Stimulated activated CD4-positive, alpha-beta T cell treated with anti-CD3 and anti-CD28 coated beads, Interleukin-15, amount 100 ng/mL, for 1 hour (primary cell): Measurements from ENCODE around the gene MPPED1.

ENCODE experiments used
- DNase-seq, 2 donors: peaks; one replicate each; pipeline ENCODE4 v3.0.0-alpha.2; 2020; ENCODE audit warnings: low read depth in 1 of 2, low spot score in 1 of 2

Gene MPPED1

DNA sequence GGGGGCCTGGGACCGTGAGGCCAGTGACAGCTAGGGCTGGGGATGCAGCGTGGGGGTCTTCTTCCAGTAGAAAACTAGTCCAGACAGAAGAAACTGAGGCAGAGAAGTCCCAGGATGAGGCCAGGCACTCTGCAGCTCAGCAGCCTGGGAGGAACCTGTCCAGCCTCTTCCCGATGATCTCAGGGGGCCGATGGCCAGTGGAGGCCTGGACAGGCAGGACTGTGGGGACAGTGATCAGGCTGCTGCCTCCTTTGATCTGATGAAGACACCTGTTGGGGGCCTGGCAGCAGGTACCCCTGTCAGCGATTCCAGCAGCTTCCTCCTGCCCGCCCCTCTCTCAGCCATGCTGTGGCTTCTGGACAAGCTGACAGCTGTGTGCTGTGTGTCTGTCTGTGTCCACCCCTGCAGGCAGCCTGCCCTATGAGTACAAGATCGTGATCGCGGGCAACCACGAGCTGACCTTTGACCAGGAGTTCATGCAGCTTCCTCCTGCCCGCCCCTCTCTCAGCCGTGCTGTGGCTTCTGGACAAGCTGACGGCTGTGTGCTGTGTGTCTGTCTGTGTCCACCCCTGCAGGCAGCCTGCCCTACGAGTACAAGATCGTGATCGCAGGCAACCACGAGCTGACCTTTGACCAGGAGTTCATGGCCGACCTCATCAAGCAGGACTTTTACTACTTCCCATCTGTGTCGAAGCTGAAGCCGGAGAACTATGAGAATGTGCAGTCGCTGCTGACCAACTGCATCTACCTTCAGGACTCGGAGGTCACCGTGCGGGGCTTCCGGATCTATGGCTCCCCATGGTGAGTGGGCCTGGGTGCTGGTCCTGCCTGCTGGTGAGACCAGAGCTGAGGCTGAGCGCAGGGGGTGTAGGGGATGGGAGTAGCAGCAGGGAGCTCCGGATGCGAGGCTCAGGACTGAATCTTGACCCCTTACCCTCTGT is 62.6 kb downstream of the MPPED1 start:
- no peak for DNase-seq

DNA sequence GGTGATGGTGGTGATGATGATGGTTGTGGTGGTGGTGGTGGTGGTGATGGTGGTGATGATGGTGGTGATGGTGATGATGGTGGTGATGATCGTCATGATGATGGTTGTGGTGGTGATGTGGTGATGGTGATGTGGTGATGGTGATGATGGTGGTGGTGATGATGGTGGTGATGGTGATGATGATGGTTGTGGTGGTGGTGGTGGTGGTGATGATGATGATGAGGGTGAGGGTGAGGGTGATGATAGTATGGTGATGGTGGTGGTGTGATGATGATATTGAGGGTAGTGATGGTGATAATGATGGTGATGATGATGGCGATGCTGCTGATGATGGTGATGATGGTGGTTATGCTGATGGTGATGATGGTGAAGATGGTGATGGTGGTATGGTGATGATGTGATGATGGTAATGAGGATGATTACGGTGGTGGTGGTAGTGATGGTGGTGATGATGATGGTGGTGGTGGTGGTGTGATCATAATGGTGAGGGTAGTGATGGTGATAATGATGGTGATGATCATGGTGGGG is 63.8 kb downstream of the MPPED1 start:
- no peak for DNase-seq

DNA sequence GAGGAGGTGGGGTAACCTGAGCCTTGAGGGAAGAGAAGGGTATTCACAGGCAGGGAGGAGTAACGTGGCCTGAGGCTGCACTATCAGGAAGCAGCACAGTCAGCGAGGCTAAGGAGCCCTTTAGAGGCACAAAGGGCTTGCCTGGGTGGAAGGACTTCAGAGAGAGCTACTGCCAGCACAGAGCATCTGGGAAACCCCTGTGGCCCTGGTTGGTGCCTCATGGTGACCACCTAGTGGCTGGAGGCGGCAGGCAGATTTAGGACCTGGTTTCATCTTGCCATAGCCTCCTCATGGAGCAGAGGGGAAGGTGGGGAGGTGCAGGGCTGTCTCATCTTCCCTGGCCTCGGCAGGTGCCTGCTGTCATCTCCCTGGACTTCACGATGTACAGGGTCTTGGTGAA is 64.5 kb downstream of the MPPED1 start:
- DNase-seq, result no peak

DNA sequence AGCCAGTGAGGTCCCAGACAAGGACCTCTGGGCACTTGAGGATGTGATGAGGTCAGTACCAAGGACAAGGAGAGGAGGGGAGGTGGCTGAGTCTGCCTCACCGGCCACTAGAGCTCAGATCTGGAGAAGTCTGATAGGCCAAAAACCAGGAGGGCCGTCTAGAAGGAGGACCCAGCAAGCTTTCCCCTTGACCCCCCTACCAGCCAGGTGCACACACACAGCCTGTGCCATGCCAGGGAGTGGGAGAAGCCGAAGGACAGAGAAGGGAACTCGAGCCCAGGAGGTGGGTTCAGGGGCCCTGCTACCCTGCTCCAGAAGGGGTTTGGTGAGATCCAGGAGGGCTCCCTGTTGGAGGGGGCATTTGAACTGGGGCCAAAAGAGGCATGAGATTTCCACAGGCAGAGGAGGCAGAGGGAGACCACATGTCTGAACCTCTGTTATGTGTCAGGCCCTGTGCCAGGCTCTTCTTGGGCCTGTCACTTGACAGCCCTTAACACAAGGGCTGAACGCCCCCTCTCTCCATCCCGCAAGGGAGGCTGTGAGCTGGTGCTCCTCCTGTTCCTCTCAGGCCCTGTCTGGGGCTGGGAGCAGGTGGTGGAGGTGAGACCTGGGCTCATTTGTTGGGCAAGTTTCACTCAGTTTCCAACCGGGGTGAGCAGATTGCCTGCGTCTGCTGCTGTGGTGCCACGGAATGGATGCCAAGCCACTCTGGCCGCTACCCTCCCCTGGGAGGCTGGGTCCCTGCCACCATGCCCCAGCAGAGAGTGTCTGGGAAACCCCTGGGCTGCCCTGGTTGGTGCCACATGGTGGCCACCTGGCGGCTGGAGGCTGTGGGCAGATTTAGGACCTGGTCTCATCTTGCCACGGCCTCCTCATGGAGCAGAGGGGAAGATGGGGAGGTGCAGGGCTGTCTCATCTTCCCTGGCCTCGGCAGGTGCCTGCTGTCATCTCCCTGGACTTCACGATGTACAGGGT is 65.2 kb downstream of the MPPED1 start:
- no peak for DNase-seq

DNA sequence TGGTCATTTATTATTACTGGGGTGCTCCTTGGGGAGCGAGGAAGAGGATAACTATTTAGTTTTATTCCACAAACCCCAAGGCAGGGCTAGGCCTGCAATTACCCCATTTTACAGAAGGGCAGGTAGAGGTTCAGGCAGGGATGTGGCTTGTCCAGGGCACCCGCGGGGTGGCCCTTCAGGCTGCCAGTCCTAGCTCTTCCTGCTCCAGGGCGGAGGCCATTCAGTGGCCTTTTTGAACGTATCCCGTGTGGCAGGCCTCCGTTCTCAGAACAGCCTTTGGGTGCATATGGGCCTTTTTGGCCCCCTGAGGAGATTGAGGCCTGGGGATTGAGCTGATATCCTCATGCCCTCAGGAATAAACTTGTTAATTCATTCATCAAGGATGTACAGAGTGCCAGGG is 66.2 kb downstream of the MPPED1 start:
- no peak for DNase-seq

DNA sequence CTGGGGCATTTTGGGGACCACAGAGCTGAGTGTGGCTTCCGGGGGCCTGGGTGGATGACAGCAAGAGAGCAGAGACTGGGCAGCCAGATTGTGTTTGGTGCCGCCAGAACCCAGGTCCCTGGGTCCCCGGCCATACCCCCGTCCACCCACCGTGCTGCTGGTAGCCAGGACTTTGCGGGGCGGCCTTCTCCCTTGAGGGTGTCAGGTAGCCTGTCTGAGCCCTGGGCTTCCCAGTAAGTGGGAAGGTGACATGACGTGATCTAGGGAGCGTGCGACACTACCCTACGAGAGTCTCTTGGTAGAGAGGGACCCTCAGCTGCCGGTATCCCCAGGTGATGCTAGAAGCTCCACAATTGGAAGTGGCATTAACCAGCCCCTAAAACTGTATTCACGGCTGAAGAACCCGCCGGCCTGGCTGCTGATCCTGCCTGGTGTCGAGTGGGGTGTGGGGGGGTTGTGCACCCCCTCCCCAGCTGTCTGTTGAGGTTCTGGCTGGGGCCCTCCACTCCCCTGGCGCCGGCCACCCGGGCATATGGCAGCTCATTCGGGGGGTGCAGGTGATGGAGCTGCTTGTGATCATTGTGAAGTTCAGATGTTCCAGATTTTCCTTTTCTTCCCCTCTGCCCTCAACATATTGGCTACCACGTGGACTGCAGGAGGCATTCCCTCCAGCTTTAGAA is 66.9 kb downstream of the MPPED1 start:
- no peak for DNase-seq

DNA sequence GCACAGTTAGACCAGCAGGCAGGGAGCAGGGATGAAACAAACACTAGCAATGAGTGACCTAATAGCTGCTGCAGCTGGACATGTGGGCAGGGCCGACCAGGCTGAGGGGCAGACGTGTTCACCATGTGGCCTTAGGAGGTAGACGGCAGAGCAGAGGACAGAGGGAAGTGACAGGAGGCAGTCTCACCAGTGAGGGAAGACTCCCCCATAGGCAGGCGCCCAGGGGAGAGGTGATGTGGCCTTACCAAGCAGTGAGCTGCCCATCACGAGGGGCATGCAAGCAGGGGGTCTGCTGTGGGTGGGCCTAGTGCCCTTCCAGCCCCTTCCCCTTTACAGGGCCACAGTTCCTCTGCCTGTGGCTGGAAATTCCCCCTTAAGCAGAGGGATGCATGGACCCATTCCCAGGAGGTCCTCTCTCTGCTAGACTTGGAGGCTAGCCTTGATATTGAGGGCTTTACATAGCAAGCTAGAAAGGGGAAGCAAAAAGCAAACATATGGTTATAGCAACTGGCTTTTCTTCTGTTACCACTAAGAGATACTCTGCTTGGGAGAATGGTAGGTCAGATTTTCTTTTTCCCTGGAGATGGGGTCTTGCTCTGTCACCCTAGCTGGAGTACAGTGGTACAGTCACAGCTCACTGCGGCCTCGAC is 67.6 kb downstream of the MPPED1 start:
- no peak for DNase-seq

DNA sequence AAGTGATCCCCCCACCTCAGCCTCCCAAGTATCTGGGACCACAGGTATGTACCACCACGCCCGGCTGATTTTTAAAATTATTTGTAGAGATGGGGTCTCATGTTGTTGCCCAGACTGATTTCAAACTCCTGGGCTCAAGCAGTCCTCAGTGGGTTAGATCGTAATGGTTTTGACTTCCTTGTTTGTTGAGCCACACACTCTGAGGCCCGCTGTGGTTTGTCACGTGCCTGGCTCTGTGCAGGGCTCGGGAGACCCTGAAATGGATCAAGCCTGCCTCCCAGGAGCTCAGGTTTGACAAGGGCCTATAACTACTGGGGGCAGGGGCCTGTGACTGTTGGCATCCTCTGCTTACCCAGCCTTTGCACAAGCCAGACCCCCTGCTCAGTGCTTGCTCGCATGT is 68.1 kb downstream of the MPPED1 start:
- DNase-seq, result no peak

DNA sequence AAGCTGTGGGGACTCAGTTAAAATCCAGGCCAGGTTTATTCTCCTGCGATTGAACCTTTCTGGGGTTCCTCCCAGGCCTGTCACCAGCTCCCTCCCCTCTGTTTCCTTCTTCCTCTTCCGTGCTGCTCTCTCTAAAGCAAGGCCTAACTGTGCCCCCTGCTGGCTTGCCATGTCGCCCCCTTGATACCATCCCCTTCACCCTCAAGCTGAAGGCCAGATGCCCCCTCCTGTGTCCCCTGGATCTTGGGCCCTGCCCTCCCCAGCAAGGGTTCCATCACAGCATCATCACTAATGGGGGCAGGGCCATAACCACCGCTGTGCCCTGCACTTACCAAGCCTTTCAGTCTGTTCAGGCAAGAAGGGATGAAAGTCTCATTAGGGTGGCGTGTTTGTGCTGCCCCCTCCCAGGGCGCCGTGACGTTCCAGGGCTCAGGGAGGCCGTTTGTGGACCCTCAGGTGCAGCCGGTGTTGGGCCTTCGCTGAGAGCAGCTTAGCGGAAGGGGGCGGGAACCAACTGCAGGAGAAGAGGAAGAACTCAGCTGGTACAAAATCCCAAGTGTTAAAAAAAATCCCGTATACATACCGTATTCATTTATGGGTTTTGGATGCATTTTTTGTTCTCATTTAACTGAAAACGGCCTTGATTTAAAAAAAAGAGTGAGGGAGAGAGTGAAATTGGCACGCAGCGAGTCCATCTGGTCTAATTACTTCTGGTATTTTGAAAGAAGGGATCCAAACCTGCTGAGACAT is 69.9 kb downstream of the MPPED1 start:
- DNase-seq, result no peak

DNA sequence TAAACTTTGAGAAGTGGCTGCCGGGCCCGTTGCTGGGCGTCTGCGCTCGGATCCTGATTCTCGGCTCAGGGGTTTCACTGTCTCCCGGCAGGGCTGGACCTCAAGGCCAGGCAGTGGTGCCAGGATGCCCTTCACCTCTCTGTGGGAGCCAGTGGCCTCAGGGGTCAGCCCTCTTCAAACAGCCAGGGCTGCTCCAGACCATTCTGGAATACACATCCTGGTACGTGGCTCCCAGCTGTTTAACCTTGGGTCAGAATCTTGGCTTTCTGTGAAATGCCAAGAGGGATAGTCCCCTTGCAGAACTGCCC is 70.5 kb downstream of the MPPED1 start:
- DNase-seq, result no peak

DNA sequence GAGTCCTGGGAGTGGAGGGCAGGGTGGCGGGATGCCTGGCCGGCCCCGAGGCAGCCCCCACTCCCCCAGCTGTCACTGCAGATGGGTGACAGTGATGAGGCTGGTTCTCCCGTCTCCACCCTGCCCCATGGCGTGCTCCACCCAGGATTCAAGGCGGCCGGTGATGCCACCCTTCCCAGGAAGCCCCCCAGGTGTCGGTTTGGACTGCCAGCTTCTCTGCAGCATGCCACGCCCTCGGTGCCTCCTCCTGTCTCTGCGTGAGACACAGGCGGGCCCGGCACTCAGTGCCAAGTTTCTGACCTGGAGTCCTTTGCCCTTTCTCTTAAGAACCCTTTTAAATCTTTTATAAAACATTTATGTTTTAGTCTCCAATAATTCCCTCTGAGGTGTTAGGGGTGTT is 71.5 kb downstream of the MPPED1 start:
- no peak for DNase-seq

DNA sequence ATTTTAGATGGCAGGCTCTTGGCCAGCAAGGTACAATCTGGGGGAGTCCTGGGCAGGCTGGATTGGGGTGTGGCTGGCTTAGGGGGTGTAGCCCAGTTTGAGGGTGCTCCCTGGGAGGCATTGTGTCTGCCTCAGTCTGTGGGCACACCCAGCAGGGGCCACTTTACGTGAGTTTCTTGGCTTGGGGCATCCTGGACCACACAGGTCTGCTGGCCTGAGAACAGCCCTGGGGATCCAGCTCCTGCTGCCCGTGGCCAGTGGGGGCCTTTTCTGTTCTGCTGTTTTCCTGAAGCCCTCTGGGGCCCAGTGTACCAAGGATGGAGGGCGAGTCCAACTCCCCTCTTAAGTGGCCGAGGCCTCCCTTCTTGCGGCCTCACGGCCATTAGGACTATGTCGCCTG is 71.9 kb downstream of the MPPED1 start:
- DNase-seq, result no peak

DNA sequence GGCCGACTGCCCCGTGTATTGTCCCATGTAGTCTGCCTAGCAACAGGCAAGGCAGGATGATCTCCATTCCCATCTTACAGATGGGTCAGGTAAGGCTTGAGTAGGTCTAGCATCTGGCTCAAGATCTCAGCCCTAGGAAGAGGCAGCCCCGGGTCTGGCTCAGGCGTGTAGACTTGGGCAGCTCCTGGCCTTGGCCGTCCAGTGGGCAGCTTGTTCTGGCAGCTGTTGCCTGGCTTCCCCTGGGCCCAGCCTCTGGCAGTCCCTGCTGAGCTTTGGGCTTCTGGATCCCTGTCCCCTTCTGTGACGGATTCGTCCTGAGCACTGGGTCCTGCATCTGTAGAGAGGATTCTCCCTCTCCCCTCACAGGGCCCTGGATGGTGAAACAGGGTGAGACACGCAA is 72.4 kb downstream of the MPPED1 start:
- DNase-seq, result no peak

DNA sequence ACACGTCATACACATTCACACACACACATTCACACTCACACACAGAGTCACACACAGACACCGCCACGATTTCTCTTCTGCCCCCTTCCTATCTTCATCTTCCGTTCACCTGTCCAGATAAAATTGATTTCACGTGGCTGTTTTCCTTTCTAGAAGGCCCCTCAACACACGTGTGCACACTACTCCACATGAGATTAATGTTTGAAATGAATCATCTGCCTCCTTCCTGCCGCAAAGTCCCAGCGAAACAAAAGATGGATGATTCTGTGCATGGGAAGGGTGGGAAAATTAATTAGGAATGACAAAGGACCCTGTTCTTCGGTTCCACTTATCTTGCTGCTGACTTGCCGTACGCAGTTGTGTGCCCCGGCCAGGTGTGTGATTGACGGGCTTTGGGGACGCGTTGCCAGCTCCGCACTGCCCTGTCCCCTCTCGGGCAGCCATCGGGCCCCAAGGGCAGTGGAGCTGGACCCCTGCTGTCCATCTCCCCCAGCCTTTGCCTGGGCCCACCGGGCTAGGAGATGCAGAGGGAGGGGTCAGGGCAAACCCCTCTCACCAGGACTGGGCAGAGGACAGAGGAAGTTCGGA is 73.8 kb downstream of the MPPED1 start:
- DNase-seq, result no peak

DNA sequence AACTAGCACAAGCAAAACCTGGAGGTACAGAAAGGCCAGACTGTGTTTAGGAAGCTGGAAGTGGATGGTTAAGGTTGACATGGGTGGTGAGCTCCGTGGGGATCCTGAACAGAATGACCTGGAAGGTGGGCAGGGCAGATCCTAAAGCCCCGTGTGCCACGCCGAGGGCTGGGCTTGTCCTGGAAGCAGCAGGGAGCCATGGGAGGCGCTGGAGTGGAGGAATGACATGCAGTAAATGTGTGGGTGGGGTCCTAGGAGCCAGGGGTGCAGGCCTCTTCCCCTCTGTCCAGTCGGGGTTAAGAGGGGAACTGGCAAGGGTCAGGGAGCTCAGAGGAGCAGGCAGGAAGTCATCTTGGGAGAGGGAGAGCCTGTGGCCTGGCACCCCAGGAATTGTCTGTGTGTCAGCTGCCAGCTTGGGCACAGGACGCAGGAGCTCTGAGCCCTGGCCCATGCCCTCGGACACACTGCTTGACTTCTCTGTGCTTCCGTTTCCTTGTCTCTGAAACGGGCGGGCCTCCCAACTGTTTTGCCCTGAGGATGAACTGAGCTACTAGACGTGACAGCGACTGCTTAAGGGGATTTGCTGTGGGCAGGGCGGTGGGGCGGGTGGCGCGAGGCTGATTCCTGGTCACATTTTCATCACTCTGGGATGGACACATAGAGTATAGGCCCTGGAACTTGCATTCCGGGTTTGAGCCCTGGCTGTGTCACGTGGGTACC is 75.7 kb downstream of the MPPED1 start:
- DNase-seq, result no peak

DNA sequence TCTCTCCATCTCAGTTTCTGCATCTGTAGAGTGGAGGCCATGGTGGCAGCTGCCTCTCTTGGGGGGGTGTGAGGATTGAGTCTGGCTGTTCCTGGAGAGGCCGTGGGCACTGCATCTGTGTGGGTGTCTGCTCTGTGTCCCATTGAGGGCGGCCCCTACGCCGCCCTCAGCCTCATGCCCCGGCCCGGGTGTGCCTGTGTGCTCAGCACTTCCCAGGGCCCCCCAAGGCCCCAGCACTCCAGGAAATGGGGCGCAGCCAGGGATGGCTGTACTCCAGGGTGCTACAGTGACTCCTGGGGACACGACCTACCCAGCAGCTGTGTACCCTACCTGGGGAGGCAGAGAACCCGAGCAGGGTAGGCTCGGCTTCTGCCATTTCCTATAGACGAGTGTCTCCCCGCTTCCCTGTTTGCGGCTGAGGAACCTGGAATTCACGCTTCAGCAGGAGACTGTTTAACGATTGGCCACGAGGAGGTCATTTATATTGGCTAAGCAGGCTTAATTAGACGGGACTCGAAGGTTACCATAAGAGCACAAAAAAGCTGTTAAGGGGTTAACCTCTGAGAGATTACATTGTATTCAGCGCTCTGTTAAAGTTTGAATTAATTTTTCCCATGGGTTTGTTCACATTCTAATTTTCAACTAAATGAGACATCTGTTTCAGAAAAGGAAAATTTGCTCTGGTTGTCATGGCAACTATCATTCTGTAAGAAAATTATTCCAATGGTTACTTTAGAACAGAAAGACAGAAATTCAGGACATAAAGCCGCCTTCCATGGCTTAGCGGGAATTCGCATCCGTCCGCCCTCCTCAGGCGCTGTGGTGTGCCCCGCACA is 76.4 kb downstream of the MPPED1 start:
- no peak for DNase-seq

DNA sequence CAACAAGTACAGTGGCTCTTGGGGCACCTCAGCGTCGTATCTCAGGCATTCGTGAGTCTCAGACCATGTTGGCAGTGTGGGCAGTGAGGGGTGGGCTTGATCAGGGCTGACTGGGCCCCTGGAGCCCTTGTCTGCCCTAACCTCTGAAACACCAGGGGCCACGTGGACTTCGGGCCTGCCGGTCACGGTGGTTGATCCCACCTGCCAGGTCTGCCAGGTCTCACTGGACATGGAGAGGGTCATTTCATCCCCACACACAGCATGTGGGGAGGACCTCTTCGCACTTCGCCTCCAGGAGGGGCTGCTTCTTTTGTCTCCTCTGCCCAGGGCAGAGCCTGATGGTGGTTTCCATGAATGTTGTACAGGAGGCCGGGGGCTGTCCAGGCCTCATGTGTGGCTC is 77.1 kb downstream of the MPPED1 start:
- DNase-seq, result no peak

DNA sequence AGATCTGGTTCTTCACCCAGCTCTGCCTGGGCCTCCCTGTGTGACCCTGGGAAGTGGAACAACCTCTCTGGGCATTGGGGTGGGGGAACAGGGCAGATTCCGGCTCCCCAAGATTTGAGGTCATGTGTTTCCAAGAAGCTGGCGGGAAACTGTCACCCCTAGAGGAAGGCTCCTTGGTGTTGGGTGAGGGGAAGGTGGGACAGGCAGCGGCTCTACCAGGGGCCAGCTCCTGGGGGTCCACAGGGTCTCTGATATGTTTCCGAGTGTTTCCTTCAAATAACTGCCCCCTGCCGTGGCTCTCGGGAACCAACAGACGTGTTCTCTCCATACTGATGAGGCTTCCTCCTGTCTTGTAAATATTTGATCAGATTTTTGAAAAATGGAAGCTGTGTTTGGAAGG is 78.5 kb downstream of the MPPED1 start:
- DNase-seq, result no peak
